ENCODE measurements around the gene UTP25.
"Not testable (repeated sequence)": the region's sequence is repeated elsewhere in the genome, so short reads cannot be mapped to it uniquely, and the experiment has no call there.

UTP25 gene

DNA sequence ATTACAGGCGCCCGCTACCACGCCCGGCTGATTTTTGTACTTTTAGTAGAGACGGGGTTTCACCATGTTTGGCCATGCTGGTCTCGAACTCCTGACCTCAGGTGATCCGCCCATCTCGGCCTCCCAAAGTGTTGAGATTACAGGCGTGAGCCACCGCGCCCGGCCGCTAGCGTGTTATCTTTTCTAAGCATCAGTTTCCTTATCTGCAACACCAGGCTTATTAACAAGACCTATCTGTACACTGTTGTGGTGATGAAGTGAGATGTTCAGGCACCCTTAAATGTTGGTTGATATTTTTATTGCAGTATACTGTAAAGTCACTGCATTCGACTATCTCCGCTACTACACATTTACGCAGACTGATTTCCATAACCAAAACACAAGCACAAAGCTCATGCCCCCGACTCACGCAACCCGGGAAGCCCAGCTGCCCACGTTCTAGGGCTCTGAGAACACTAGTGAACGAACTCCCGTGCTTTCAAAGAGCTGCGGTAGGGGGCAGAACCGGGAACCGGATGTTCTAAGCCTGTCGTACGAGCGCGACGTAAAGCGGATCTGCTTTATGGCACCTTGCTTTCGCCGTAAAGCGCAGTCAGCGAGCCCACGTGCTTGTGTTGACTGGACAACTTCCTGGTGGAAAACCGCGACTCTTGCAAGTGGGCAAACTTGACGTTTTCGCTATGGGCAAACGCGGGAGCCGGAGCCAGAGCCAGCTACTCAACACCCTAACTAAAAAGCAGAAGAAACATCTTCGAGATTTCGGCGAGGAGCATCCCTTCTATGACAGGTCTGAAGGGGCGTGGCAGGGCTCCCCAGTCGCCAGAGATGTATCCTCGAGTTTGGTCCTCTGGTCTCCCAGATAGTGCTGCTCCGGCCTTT is at the start of gene UTP25:
Gene UTP25, plus strand, starts transcription at position 589 of the 879 bp plus-strand sequence. Its CDS starts 92 bp downstream, at position 681.
- peak; percentile 74 to 87 (median 76) for DNase-seq

GRCh38 chr1:209778102-209778501 is 49.7 kb upstream of the UTP25 start:
- no peak for DNase-seq

GRCh38 chr1:209780268-209780667 is 47.5 kb upstream of the UTP25 start:
- no peak for DNase-seq

DNA sequence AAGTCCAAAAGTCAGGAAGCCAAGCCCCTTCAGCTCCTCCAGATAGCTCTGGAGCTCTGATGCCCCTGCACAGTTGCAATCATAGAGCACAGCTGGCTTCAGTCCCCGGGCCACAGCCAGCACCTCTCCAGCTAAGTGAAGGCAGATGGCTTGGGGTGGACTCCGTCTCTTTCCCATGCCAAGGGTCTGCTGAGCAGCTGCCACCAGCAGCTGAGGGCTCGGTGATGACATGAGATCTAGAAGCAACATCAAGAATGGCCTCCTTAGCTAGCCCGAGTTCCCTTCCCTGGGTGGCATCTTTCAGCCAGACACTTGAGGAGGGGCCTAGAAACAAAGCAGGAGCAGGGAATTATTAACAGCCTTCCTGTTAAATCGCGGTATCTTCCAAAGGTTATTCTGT is 44.4 kb upstream of the UTP25 start:
- DNase-seq = no peak

DNA sequence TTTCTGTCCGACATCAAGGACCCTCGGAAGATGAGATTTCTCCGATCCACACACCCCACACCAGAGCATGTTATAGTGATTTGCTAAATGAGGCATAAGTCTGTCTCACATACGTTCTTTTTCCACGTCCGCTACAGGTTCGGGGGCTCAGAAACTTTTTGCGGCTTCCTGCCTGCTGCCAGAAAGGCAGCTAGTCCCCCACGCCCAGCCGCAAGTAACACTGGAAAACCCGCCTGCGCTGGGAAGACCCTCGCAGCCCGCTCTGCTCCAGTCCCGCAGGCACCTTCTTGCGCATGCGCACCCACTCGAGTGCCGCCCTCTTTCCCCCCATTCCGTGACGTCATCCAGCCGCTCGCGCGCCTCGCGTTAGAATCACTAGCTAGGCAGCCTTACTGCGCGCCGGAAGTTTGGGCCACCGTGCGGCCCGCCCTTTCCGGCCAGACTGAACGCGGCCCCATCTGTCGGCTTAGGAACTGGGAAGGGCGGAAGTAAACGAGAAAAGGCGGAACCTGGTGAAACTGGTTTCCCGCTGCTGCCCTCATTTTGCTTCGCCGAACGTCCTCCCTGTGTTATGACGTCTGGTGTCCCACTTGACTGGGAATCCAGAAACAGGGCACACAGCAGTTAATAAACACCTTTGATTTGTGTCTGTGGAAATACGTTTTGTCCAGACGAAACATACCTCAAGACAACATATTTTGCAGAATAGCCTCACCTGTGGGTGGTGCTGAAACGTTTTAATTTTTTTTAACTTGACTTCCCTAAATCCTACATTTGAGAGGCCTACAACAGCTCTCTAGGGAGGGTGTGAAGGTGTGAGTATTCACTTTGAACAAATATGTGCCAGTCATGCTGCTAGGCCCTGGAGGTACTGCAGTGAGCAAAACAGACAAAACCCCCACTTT is 43.3 kb upstream of the UTP25 start, which contains the start of gene C1orf74:
Gene C1orf74, minus strand, starts transcription at position 295 of the 905 bp plus-strand sequence. CDS start 925 bp downstream, outside the sequence.
- DNase-seq = peak; percentile 97 to 99 (median 98)

- DNase-seq = no peak
Observed at GRCh38 chr1:209785592-209785991, 42.2 kb upstream of the UTP25 start.

DNA sequence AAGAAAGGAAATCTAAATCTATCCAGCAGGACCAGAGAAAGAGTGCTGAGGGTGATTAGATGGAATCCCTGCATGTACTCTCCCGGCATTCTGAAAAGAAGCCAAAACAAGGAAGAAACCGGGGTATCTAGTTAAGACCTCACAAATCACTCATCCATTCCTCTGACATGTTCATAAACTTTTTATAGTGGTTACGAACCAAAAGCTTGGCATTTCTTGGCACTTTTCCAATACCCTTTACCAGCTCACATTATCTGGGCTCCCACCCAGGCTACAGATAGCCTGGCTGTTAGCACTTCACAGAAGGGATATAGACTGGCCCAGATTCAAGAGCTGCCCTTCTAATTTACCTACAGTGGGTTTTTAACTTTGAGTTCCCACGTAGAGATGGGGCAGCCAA is 41.6 kb upstream of the UTP25 start:
- DNase-seq = no peak

GRCh38 chr1:209787551-209787950 is 40.2 kb upstream of the UTP25 start:
- no peak for DNase-seq

DNA sequence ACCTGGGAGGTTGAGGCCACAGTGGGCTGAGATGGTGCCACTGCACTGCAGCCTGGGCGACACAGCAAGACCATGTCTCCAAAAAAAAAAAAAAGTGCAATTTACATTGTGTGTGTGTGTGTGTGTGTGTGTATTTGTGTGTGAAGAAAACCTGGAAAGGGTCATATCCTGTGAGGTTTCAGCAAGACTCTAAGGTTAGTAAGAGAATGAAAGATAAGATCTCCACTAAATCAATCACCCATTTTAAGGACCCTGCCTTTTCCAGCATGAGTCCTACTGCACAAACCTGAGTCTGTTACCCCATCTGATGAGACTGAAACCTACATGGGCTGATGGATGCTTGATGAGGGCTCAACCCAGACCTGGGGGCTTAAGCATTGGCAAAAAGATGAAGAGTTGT is 38.5 kb upstream of the UTP25 start:
- no peak for DNase-seq

GRCh38 chr1:209790286-209791193 is 37.2 kb upstream of the UTP25 start:
- DNase-seq = no peak

GRCh38 chr1:209791920-209792319 is 35.9 kb upstream of the UTP25 start:
- DNase-seq = no peak

- DNase-seq = not testable (repeated sequence)
Observed at GRCh38 chr1:209793711-209794110, 34.1 kb upstream of the UTP25 start.

GRCh38 chr1:209797978-209798639 is 29.7 kb upstream of the UTP25 start:
- no peak for DNase-seq

DNA sequence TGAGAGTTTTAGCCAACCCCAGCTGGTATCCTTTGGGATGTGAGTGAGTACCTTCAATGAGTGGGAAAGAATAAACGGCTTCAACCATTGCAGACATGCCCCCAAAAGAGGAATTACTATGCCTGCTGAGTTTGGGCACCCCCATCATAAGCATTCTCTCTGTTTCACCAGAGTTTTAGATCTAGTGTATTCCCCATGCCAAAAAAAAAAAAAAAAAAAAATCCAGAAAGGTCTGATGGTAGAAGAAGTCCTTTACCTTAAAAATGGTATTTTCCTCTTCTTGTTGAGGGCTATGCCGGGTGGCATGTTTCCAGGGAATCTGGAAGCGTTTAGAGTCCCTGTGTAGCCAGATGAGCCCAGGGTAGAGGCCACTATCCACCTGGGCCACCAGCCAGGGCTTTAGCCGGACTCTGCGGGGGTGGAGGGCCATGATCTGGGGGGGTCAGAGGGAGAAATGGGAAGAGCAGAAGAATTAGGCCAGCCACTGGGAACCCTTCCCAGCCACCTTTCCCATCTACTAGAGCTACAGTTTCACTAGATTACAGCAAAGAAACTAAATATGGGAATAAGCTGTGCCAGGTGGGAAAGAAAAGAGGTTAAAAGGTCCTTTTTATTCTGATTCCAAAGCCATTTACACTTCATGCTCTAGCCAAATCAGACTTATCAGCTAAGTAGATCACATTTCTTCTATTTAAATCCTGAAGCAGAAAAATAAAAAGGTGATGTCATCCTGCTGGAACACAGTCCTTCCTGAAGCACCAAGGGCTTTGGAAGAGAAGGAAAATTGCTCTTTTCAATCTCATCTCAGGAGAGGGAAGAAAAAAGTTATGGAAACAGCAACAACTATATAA is 26.6 kb upstream of the UTP25 start:
- no peak for DNase-seq

GRCh38 chr1:209802117-209802779 is 25.5 kb upstream of the UTP25 start:
- no peak for DNase-seq

DNA sequence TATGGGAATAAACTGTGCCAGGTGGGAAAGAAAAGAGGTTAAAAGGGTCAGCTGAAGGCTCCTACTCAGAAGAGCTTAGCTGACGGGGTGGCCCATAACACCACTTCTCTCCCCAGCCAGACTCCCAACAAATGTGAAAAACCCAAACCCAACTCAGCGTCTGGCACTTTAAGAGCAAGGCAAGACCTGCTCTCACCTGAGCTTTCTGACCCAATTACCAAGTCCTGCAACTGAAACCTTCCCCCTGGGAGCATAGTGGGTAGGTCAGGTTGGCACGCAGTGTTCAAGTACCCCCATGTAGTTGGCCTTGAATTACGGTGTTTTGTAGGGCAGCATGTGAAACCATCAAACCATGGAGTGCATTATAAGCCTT is 25.0 kb upstream of the UTP25 start:
- no peak for DNase-seq

DNA sequence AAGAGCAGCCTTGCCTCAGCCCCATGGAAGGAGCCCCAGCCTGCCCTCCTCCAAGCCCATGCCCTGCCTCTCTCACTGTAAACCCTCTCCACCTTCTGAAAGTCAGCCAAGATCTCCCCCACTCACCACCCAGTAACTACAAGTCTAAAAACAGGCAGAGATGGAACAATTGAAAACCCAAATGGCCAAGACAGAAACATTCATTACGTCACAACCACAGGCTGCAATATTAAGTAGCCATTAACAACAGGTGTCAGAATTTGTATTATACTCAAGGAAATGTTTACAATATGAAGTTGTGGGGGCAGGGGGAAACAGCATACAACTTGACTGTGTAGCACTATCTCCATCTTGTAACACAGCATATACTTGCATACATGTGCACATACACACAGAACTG is 24.2 kb upstream of the UTP25 start:
- no peak for DNase-seq

GRCh38 chr1:209805341-209805781 is 22.4 kb upstream of the UTP25 start:
- DNase-seq = no peak

DNA sequence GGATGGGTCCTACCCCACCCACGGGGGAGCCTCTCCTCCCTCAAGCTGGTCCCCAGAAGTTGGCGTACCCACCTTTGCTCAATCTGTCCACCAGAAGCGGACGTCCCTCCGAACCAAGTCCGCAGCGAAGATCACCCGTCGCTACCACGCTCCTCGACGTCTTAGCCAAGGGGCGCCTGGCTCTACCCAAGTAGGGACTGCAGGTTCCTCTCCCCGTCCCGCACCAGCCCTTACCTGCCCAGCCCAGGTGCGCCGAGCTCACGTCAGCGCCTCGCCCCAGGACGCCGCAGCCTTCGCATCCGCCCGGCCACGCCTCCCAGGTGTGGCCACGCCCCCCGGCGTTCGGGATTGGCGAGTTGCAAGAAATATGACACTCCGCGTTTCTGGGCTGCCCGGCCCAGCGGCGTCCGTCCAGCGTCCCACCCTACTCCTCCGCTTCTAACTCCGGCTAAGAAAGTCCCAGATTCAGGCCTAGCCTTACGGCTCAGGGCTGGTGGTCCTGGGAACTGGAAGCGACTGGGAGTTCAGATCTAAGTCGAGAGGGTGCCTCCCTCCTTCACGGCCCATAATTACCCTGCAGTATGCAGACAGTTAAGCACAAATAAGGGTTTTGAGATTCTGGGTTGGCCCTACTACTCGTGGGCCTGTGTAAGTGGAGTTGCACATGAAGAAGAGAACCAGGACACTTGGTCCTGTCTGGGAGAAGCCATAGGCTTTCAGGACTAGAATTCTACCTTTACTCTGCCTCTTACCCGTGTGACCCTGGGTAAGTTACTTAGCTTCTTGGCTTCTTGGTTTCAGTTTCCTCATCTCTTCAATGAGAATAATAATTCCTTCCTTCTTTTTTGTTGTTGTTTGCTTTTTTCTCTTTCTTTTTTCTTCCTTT is 21.7 kb upstream of the UTP25 start, which contains the start of gene IRF6:
Gene IRF6, minus strand, starts transcription at position 268 of the 886 bp plus-strand sequence. CDS start 4,729 bp downstream, outside the sequence.
- DNase-seq = peak; percentile 3 to 42 (median 34)

Measured in activated CD4-positive, CD25-positive, alpha-beta regulatory T cell (primary cell).